Activated CD4-positive, alpha-beta T cell treated with anti-CD3 and anti-CD28 coated beads, Interleukin-2, Interleukin-6, amounts not matched to agents 100 ng/mL and 50 ng/mL, durations not matched to agents 16 hours and 8 hours (primary cell): ENCODE measurements around the gene ZDHHC6.
"Not testable (repeated sequence)": the region's sequence is repeated elsewhere in the genome, so short reads cannot be mapped to it uniquely, and the experiment has no call there.

Experiments used
- DNase-seq: peaks from one replicate; pipeline ENCODE4 v3.0.0-alpha.2; 2020

Gene ZDHHC6

DNA sequence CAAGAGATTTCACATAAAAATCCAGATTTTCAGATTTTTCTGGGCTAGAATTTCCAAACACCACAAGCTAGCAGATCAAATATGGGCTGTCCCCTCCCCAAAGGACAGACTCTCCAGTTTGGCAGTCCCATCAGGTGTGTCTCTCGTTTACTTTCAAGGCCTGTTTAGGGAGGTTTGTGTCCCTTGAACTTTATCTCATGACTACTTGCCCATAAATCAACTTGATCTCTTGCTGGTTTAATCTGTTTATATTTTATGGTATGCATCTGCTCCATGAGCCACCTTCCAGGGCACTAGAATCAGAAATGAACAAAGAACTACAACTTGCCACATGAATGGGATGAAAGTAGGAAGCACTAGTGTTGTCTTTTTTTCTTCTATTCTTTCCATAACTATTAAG lies 5.2 kb downstream of the ZDHHC6 start:
- no peak for DNase-seq

DNA sequence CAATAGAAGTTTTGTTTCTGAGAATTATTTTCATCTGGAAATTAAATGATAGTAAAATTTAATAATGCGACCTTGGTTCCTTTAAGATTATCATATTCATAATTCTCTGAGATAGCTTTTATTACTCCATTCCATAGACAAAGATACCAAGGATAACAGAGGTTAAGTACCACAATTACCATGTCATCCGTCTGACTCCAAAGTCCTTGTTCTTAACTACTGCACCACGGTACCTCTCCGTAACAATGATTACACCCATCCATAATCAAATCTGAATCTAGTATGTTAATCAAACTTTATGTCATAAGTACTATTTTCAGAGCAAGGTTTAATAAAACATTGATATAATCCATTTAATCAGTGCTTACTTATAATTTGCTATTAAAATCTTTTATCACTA lies 8.4 kb downstream of the ZDHHC6 start:
- DNase-seq: no peak

DNA sequence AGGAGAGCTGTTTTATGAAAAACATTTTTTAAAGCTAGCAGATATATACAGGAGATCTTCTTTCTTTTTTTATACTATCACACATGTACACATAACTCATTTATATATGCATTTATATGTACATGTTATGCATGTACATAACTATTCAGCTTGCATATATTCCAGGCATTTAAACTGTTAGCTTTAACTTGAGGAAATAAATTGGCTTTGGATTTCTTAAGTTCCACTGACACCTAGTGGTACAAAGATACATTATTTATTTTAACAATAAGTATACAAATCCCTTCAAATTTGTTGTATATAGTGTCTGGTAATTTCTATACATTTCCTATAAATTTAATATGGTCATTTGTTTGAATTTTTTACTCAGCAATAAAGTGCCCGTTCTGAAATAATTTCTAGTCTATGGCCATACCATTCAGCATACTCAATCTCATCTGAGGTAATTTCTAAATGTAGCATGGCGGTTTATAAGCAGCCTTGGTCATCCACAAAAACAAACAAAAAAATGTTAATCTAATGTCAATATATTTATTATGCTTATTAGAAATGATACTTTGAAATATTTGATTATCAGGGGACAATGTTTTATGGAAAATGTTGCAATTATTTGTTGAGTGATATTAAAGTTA lies 11.6 kb downstream of the ZDHHC6 start:
- peak; percentile 12 for DNase-seq

- no peak for DNase-seq
These were observed 13.6 kb downstream of the ZDHHC6 start for GRCh38 chr10:112433136-112433535.

DNA sequence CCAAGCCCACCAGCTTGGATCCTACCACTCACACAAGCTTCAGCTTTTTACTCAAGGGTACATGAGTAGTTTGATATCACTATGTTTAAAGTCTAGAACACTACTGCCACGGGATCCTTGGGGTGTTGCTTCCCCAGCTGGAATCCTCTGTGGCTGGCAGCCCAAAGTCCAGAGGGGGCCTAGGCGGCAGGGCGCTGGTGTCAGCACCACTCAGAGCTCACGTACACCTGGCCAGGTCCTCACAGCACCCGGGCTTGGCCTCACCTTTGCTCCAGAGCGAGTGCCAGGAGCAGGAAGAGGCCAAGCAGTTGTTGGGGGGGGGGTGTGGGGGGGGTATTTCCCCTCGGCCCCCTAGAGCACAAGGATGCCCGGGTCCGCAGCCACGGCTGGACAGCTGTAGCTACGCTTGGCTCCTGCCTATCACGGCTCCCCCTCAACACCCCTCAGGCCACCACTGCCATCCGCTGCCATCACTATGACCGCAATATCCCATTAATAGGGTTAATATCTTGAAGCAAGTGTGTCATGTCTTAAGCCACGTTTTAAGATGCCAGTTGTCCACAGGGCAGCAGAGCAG lies 17.0 kb downstream of the ZDHHC6 start:
- DNase-seq: no peak

GRCh38 chr10:112429147-112429546 lies 17.6 kb downstream of the ZDHHC6 start:
- no peak for DNase-seq

DNA sequence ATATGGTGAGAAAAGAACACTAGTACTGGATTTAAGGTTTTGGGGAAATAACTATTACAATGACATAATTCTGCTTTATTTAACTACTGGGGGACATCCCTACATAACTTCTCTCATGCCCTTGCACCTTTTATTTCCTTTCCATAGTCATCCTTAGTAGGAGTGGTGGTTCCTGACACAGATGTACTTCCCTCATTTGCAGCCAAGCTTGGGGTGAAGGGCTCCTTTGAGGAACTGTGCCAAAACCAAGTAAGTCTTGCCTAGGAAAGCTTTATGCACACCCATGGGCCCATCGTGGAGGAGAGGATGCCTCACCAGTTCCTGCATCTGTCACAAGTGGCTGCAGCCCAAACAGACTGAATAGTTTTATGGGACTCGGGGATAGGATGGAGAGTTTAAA lies 20.6 kb downstream of the ZDHHC6 start:
- DNase-seq: no peak

- DNase-seq: no peak
These were observed 22.1 kb downstream of the ZDHHC6 start for GRCh38 chr10:112424651-112425050.

GRCh38 chr10:112421731-112422130 lies 25.0 kb downstream of the ZDHHC6 start:
- DNase-seq: no peak

GRCh38 chr10:112412696-112413095 lies 34.0 kb downstream of the ZDHHC6 start:
- DNase-seq: no peak

DNA sequence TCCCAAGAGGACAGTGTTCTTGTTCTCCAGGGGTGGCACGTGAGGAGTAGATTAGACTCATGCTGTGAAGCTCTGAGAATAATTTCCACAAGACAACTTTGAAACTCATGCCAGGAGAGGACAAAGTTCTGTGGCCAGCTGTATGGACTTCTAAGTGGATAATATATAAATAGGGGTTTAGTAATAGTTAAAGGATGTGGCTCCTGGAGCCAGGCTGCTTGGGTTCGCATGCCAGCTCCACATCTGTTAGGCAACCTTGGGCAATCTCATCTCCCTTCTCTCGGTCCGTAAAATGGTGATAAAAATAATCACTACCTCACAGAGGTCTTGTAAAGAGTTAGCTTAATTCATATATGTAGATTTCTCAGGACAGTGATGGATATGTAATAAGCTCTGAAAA lies 37.0 kb downstream of the ZDHHC6 start:
- DNase-seq: no peak

GRCh38 chr10:112409299-112409698 lies 37.4 kb downstream of the ZDHHC6 start:
- DNase-seq: no peak

DNA sequence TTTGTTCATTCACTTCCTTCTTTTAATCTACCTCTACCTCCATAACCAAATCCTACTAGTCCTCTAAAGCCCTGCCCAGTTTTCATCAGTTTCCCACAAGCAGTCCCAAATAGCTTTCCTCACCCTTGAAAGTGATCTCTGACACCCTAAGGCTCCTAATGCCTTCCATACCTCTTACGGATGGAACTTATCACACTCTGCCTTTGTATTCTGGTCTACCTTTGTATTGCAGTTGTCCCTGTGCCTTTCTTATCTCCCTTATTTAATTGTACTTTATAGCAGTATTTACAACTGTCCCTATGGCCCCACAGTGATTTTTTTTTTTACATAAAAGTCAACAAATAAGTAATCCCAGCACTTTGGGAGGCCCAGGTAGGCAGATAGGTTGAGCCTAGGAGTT lies 39.0 kb downstream of the ZDHHC6 start:
- DNase-seq: no peak

DNA sequence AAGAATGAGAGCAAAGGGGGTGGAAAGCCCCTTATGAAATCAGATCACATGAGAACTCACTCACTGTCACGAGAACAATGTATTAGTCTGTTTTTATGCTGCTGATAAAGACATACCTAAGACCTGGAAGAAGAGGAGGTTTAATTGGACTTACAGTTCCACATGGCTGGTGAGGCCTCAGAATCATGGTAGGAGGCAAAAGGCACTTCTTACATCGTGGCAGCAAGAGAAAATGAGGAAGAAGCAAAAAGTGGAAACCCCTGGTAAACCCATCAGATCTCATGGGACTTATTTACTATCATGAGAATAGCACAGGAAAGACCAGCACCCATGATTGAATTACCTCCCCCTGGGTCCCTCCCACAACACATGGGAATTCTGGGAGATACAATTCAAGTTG lies 39.9 kb downstream of the ZDHHC6 start:
- not testable (repeated sequence) for DNase-seq

- no peak for DNase-seq
These were observed 42.1 kb downstream of the ZDHHC6 start for GRCh38 chr10:112404617-112405016.

DNA sequence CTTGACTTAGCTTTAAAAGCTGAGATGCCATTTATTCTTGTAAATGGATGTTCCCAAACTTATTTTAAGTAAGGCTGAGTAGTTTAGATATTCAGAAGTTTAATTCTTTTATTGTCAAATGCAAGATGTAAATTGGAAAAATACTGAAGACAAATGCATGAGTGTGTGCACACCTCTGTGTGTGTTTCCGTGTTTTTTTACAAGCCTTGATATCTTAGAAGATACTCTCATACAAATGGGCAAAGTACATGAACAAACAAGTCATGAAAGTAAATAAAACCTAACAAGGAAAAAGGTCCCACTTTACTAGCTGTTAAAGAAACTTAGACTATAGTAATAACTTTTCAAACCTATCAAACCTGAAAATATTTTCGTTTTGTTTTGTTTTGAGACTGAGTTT lies 43.8 kb downstream of the ZDHHC6 start:
- DNase-seq: no peak

- no peak for DNase-seq
These were observed 49.1 kb downstream of the ZDHHC6 start for GRCh38 chr10:112397592-112397991.

DNA sequence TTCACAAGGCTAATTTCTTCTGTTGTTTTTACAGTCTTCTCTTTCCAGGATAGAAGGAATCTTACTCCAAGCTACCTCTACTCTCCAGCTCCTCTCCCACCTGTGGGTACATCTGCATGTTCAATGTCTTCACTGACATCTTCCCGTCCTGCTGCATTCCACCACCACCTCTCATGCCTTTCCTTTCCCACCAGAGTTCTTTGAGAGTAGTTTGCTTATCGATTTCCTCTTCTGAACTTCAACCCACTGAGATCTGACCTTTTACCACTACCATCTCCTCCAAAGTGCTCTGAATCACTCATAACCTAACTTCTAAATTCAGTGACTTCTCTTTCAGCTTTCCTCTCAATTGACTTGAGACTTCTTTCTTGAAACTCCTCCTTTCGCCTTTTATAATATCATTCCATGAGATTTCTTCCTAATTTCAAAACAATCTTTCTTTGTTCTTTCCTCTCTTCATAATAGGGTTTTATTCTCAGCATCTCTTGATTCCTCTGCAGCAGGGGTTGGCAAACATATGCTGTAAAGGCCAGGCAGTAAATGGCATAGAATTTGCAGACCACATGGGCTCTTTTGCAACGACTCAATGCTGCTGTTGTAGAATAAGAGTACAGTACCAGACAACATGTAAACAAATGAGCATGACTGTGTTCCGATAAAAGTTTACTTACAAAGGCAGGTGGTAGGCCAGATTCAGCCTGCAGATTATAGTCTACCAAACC lies 50.7 kb downstream of the ZDHHC6 start:
- no peak for DNase-seq

- no peak for DNase-seq
These were observed 52.2 kb downstream of the ZDHHC6 start for GRCh38 chr10:112394475-112394875.

DNA sequence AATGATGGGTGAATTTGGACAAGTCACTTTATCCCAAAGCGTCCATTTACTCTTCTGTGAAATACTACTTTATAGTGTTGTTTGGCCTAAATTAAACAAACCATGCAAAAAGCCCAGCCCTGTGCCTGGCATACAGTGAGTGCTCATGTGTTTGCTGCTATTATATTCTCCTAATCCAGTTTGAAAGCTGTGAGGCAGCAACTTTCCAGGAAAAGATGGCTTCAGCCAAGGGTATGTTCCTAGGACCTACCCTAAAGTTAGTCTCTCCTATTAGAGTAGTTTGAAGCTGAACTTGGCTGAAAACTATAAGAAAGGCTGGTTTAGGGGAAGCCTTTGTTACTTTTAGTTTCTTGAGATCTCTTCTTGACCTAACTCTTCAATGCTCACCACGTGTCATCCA lies 52.9 kb downstream of the ZDHHC6 start:
- DNase-seq: no peak

DNA sequence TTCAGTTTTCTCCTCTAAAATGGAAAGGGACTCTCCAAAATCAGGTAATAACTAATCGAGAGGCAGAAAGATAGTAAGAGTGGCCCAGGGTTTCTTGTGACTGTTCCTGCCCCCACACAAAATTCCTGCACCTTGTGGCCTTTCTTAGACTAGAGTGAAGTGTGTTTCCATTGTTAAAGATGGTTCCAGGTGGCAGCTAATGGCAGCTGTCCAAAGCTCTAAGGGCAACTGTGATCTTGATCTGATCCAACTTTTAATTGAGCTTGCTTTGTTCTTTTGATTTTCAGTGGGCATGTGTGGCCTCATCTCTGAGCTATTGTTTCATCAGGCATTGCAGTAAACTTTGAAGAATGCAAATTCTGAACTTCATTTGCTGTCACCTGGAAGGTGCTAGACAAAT lies 53.4 kb downstream of the ZDHHC6 start:
- DNase-seq: no peak

DNA sequence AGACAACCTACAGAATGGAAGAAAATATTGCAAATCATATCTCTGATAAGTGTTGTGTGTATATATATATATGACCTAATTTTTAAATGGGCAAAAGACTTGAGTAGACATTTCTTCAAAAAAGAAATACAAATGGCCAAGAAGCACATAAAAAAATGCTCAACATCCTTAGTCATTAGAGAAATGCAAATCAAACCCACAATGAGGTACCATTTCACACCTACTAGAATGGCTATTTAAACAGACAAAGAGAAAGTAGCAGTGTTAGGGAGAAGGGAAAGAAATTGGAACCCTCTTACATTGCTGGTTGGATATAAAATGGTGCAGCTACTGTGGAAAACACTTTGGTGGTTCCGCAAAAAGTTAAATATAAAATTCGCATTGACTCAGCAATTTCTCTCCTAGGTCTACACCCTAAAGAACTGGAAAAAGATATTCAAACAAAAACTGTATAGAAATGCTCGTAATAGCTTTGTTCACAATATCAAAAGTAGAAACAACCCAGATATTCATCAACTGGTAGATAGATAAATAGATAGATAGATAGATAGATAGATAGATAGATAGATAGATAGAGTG lies 56.5 kb downstream of the ZDHHC6 start:
- peak; percentile 23 for DNase-seq

DNA sequence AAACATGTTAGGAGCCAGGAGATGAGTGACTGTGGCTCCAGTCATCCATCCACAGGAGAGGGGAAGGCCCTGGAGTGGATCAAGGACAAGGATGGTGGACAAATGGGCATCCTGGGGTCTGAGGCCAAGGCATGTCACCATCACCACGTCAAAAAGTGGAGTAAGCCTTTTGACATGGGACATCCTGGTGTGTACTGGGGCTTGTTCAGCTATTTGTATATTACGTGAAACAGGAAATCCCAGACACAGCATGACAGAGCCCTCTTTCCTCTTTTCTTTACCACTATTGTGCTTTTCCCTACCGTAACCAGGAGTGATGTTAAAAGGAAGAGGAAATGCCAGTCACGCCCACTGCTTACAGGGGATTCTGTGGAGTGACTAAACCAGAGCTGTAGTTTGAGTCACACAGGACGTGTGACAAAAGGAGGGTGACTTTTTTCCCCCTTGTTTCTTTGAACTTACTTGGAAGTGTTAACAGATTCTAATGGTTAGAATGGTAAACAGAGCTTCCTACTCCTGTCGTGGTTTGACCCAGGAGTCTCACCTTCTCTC lies 57.4 kb downstream of the ZDHHC6 start:
- DNase-seq: peak; percentile 88

DNA sequence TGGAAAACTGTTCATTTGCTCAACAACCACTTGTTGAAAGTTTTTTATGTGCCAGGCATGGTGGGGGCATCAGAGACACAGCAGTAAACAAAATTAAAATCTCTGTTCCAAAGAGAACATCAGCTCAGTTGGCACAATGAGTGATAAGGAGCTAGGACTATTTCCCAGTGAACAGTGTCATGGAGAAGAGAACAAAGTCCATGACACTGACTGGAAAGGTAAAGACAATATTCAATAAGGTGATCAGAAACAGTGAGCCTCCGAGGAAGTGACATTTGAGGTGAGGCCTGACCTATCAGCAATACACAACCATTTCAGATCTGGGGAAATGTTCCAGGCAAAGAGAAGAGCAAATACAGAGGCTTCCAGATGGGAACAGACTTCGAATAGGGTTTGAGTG lies 58.2 kb downstream of the ZDHHC6 start:
- DNase-seq: no peak
